B cell (primary cell): ENCODE data around the gene VPS41. TPM values are rescaled to one million over a fixed set of nuclear protein-coding genes. Genes with fewer than 3 reads are reported as not detected.

Experiments used
- ATAC-seq: fragments of 200-7000 bp; cut with Tn5 transposase; one replicate; pipeline ENCODE4 v1.10.0; 2021; ENCODE audit warnings: low read depth, mild to moderate bottlenecking, moderate number of reproducible peaks, moderate library complexity
- CTCF ChIA-PET: fragments of 350-600 bp; sonication (Branson Sonifier 250); formaldehyde crosslinking; loops from one replicate; lab custom pipeline; 2021; ENCODE audit warnings: antibody characterized with exemption, inconsistent platforms; lab: Charles Lee
- POLR2A ChIA-PET: fragments of 350-600 bp; sonication (Branson Sonifier 250); formaldehyde crosslinking; loops from one replicate; lab custom pipeline; 2021; ENCODE audit warnings: antibody characterized with exemption; lab: Charles Lee
- DNase-seq: peaks from one replicate; pipeline ENCODE4 v3.0.0; 2013
- H2AFZ ChIP-seq: 2 replicates; pipeline ENCODE4 v1.6.1; 2012; ENCODE audit warnings: mild to moderate bottlenecking, low read depth, low read length; ENCODE audit not compliant: insufficient read depth, poor library complexity, severe bottlenecking
- H3K27ac ChIP-seq, 2 donors: 1 replicate in 1 of 2; 2 replicates in 1 of 2; pipeline ENCODE4 v1.5.1; 2012 to 2013; ENCODE audit warnings: low read length in 2 of 2, mild to moderate bottlenecking in 2 of 2, moderate library complexity in 1 of 2
- H3K27me3 ChIP-seq, 4 experiments: fragments of 200-600 bp in 1 of 4; sonication (generic) in 1 of 4; replicated peaks in 1 of 4; 1 replicate in 2 of 4; 2 replicates in 2 of 4; pipeline versions ENCODE4 v1.6.1 to v1.7.0; 2013 to 2016; ENCODE audit warnings: low read length in 3 of 4, mild to moderate bottlenecking in 2 of 4, mixed read lengths in 1 of 4, moderate library complexity in 1 of 4; ENCODE audit not compliant: insufficient read depth in 4 of 4, control insufficient read depth in 3 of 4; ENCODE audit errors: control extremely low read depth in 1 of 4
- H3K36me3 ChIP-seq, 2 experiments: replicated peaks in 1 of 2; 1 replicate in 1 of 2; 2 replicates in 1 of 2; pipeline versions ENCODE4 v1.6.1 to v1.7.1; 2013; ENCODE audit warnings: low read length in 1 of 2; ENCODE audit not compliant: insufficient read depth in 2 of 2, control insufficient read depth in 1 of 2; ENCODE audit errors: control extremely low read depth in 1 of 2, extremely low read depth in 1 of 2
- H3K4me1 ChIP-seq, 2 donors: fragments of 200-600 bp in 1 of 2; sonication (generic) in 1 of 2; 1 replicate in 1 of 2; 2 replicates in 1 of 2; pipeline versions ENCODE4 v1.5.1 to v1.6.1; 2013 to 2017; ENCODE audit warnings: low read length in 2 of 2; ENCODE audit not compliant: control insufficient read depth in 2 of 2, insufficient read depth in 2 of 2
- H3K4me2 ChIP-seq: replicated peaks from 2 replicates; pipeline ENCODE3; 2012; ENCODE audit warnings: mild to moderate bottlenecking, low read depth, low read length; ENCODE audit not compliant: poor library complexity, severe bottlenecking
- H3K4me3 ChIP-seq, 5 experiments: fragments of 200-600 bp in 1 of 5; sonication (generic) in 1 of 5; 1 replicate in 3 of 5; 2 replicates in 2 of 5; pipeline versions ENCODE4 v1.5.1 to v1.7.0; 2011 to 2016; ENCODE audit warnings: low read length in 4 of 5, mild to moderate bottlenecking in 4 of 5, low read depth in 2 of 5, control low read depth in 1 of 5, moderate library complexity in 1 of 5; ENCODE audit not compliant: insufficient read depth in 1 of 5; ENCODE audit errors: control extremely low read depth in 1 of 5, extremely low read depth in 1 of 5
- H3K79me2 ChIP-seq: fragments of 200-600 bp; sonication (generic); one replicate; pipeline ENCODE4 v1.6.0; 2016; ENCODE audit warnings: low read length; ENCODE audit not compliant: control insufficient read depth, insufficient read depth
- H3K9ac ChIP-seq: fragments of 200-600 bp; sonication (generic); 2 replicates; pipeline ENCODE4 v1.6.1; 2017; ENCODE audit warnings: mild to moderate bottlenecking, low read length, moderate library complexity
- H3K9me3 ChIP-seq, 3 donors: one replicate each; pipeline versions ENCODE4 v1.6.1 to v1.7.1; 2013; ENCODE audit warnings: low read length in 2 of 3; ENCODE audit not compliant: control insufficient read depth in 2 of 3, insufficient read depth in 1 of 3; ENCODE audit errors: control extremely low read depth in 1 of 3
- H4K20me1 ChIP-seq: 2 replicates; pipeline ENCODE4 v1.6.0; 2012; ENCODE audit warnings: mild to moderate bottlenecking, low read length; ENCODE audit not compliant: insufficient read depth, control insufficient read depth, poor library complexity, severe bottlenecking
- H3K27ac Mint-ChIP-seq: one replicate; pipeline ENCODE4 v1.8.0; 2021; ENCODE audit warnings: mixed read lengths
- H3K27me3 Mint-ChIP-seq: one replicate; pipeline ENCODE4 v1.8.0; 2021; ENCODE audit warnings: mixed read lengths
- H3K4me1 Mint-ChIP-seq: one replicate; pipeline ENCODE4 v1.8.0; 2021; ENCODE audit warnings: mixed read lengths
- H3K4me3 Mint-ChIP-seq: one replicate; pipeline ENCODE4 v1.8.0; 2021; ENCODE audit warnings: mixed read lengths
- H3K9me3 Mint-ChIP-seq: one replicate; pipeline ENCODE4 v1.8.0; 2022; ENCODE audit warnings: mixed read lengths; ENCODE audit not compliant: insufficient read depth
- CTCF ChIP-seq: fragments of 200-600 bp; IDR thresholded peaks from one replicate; pipeline ENCODE4 v1.8.0; 2022; ENCODE audit warnings: antibody characterized with exemption, mild to moderate bottlenecking
- EZH2 ChIP-seq: IDR thresholded peaks from 2 replicates; pipeline ENCODE4 v1.6.1; 2012; ENCODE audit warnings: borderline replicate concordance, low read depth, mild to moderate bottlenecking, moderate library complexity, low read length; ENCODE audit not compliant: insufficient read depth, poor library complexity, severe bottlenecking
- WGBS: methylation state at CpG from one replicate; pipeline ENCODE4 v1.1.5; 2013; ENCODE audit warnings: missing lambda C conversion rate; ENCODE audit not compliant: insufficient coverage; 5-methylcytosine and 5-hydroxymethylcytosine counted together
- intact Hi-C: fragments of 100-400 bp; cut with micrococcal nuclease; formaldehyde crosslinking; loops from one replicate; pipeline ENCODE4 v1.10.0; 2022
- polyA plus RNA-seq: library from polyadenylated mRNA; depleted of rRNA; stranded (reverse); fragments of >200 nt; gene quantifications from 2 replicates; pipeline ENCODE4 v1.2.3, GENCODE V29; 2012
- total RNA-seq, 2 donors: library from RNA; stranded (reverse); fragments of 120-200 nt in 1 of 2; gene quantifications; 1 replicate in 1 of 2; 2 replicates in 1 of 2; pipeline versions ENCODE4 v1.2.3 to v1.2.4, GENCODE V29; 2013 to 2022

Gene VPS41
- total and polyA plus RNA-seq, 2 donors (not counting 1 experiment from before 2014, with no cell fraction given): 9.3 to 114 TPM

GRCh38 chr7:38890597-38890996 lies 18.4 kb downstream of the VPS41 start:
- CTCF ChIA-PET: no interaction called here

GRCh38 chr7:38889872-38890432 lies 19.0 kb downstream of the VPS41 start:
- Histone ChIP-seq H3K4me2 (no peak overlapping the region), H3K79me2 (peaks cover 51% of the 10 kb centered on the region), H2AFZ (no peak overlapping the region), H3K9me3 (peaks cover 0 to 6% (median 0%) of the 10 kb centered on the region in 3 donors), H4K20me1 (peaks cover 17% of the 10 kb centered on the region), H3K36me3 (peaks cover 0 to 13% of the 10 kb centered on the region in 2 experiments), H3K4me1 (no peaks in the 10 kb centered on the region), H3K4me3 (no peak overlapping the region), H3K27ac (no peak overlapping the region), H3K27me3 (no peaks in the 10 kb centered on the region), H3K9ac (no peak overlapping the region)
- H3K9me3 Mint-ChIP-seq: no peaks in the 10 kb centered on the region
- peak; percentile 61 for TF ChIP-seq CTCF
- no peak for TF ChIP-seq EZH2
- H3K27ac Mint-ChIP-seq: no peak overlapping the region
- H3K27me3 Mint-ChIP-seq: no peaks in the 10 kb centered on the region
- H3K4me1 Mint-ChIP-seq: peaks cover 12% of the 10 kb centered on the region
- no peak for ATAC-seq
- H3K4me3 Mint-ChIP-seq: no peak overlapping the region
- DNase-seq: no peak
- ChIA-PET CTCF (no interaction called here), POLR2A (no interaction called here)
- 97% methylated on average over 3 of the region's 5 CpGs for WGBS
- intact Hi-C loops: no loop called here

More at GRCh38 chr7:38890597-38890996, 18.4 kb downstream of the VPS41 start:
- H3K4me2 ChIP-seq: no peak overlapping the region
- no peaks in the 10 kb centered on the region for H3K27me3 Mint-ChIP-seq
- H3K9ac ChIP-seq: no peak overlapping the region
- no peak overlapping the region for H3K4me3 ChIP-seq
- H3K27ac ChIP-seq: no peak overlapping the region
- H3K36me3 ChIP-seq: peaks cover 0 to 13% of the 10 kb centered on the region in 2 experiments
- TF ChIP-seq CTCF: no peak
- TF ChIP-seq EZH2: no peak
- H3K27me3 ChIP-seq: no peaks in the 10 kb centered on the region
- H3K4me1 ChIP-seq: no peaks in the 10 kb centered on the region
- intact Hi-C loops: no loop called here
- no peak for ATAC-seq
- WGBS: no CpG with 5 or more reads among the region's 6 CpGs
- H3K27ac Mint-ChIP-seq: no peak overlapping the region
- H2AFZ ChIP-seq: no peak overlapping the region
- peaks cover 55% of the 10 kb centered on the region for H3K79me2 ChIP-seq
- no peak overlapping the region for H3K4me3 Mint-ChIP-seq
- no peaks in the 10 kb centered on the region for H3K9me3 Mint-ChIP-seq
- H3K4me1 Mint-ChIP-seq: peaks cover 12% of the 10 kb centered on the region
- H3K9me3 ChIP-seq: peaks cover 0 to 6% (median 0%) of the 10 kb centered on the region in 3 donors
- no peak for DNase-seq
- H4K20me1 ChIP-seq: peaks cover 17% of the 10 kb centered on the region
- POLR2A ChIA-PET: no interaction called here
